Nephron progenitor cell (in vitro differentiated cells): ENCODE measurements around the gene PIPOX.

Experiments used
- DNase-seq: peaks from one replicate; pipeline ENCODE4 v3.0.0; 2021
- H3K27ac Mint-ChIP-seq: 2 replicates; pipeline ENCODE4 v1.8.0; 2021; ENCODE audit warnings: mild to moderate bottlenecking, moderate library complexity, mixed read lengths
- H3K27me3 Mint-ChIP-seq: 2 replicates; pipeline ENCODE4 v1.8.0; 2021; ENCODE audit warnings: mild to moderate bottlenecking, low read depth, mixed read lengths; ENCODE audit not compliant: poor library complexity
- H3K36me3 Mint-ChIP-seq: 2 replicates; pipeline ENCODE4 v1.8.0; 2021; ENCODE audit warnings: low read depth, mixed read lengths
- H3K4me1 Mint-ChIP-seq: 2 replicates; pipeline ENCODE4 v1.8.0; 2021; ENCODE audit warnings: mixed read lengths
- H3K4me3 Mint-ChIP-seq: 2 replicates; pipeline ENCODE4 v1.8.0; 2021; ENCODE audit warnings: mild to moderate bottlenecking, moderate library complexity, mixed read lengths
- H3K9me3 Mint-ChIP-seq: 2 replicates; pipeline ENCODE4 v1.8.0; 2021; ENCODE audit warnings: mild to moderate bottlenecking, moderate library complexity, mixed read lengths
- CTCF ChIP-seq: fragments of 200-600 bp; sonication (generic); IDR thresholded peaks from 2 replicates; pipeline ENCODE4 v1.5.0; 2021; ENCODE audit warnings: antibody characterized with exemption

Gene PIPOX

DNA sequence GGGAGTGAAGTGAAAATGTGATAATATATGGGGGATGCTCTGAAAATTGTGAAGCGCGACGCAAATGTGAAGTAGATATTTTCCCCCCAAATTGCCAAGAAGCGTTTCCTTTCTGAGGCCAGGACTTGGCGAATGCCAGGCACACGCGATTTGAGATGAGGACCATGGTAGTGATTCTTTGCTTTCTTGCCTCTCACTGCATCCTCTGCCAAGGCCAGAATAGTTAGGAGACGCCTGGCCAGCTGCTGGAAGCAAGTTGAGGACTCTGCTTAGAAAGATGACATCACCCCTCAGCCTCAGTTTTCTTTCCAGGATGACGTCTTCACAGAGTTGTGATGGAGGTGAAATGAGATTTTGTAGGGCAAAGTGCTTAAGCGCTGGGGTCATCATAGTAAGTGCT lies 25.9 kb downstream of the PIPOX start:
- no peak overlapping the region for H3K4me3 Mint-ChIP-seq
- peaks cover 32% of the 10 kb centered on the region for H3K4me1 Mint-ChIP-seq
- TF ChIP-seq CTCF = no peak
- DNase-seq = no peak
- H3K9me3 Mint-ChIP-seq = no peaks in the 10 kb centered on the region
- no peak overlapping the region for H3K27ac Mint-ChIP-seq
- no peaks in the 10 kb centered on the region for H3K36me3 Mint-ChIP-seq
- H3K27me3 Mint-ChIP-seq = peaks cover 12% of the 10 kb centered on the region

DNA sequence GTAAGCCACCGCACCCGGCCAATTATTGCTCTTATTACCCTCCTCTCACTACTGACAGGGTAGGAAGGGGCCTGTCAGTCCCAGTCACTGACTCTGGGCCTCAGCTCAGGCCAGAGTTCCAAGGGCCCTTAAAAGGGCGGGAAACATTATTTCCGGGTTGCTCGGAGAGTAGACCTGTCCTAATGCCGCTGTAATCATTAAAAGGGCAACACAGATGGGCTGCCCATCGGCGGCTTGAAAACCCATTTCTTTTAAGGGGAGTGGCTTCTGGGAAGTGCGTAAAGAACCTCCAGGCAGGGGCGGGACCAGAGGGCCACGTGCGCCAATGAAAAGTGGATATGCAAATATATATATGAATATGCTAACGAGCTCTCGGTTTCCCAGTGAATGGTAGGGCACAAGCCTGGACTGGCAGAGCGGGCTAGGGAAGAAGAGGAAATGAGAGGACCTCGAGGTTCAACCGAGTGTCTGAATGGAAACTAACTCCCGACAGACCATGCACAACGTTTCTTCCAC lies 26.6 kb downstream of the PIPOX start:
- Mint-ChIP-seq H3K9me3 (no peaks in the 10 kb centered on the region), H3K4me3 (no peak overlapping the region), H3K36me3 (no peaks in the 10 kb centered on the region), H3K27ac (no peak overlapping the region), H3K27me3 (peaks cover 12% of the 10 kb centered on the region), H3K4me1 (peaks cover 34% of the 10 kb centered on the region)
- TF ChIP-seq CTCF = no peak
- DNase-seq = no peak

GRCh38 chr17:29070308-29070707 lies 27.4 kb downstream of the PIPOX start:
- Mint-ChIP-seq H3K27ac (no peak overlapping the region), H3K36me3 (no peaks in the 10 kb centered on the region)
- no peak for DNase-seq

DNA sequence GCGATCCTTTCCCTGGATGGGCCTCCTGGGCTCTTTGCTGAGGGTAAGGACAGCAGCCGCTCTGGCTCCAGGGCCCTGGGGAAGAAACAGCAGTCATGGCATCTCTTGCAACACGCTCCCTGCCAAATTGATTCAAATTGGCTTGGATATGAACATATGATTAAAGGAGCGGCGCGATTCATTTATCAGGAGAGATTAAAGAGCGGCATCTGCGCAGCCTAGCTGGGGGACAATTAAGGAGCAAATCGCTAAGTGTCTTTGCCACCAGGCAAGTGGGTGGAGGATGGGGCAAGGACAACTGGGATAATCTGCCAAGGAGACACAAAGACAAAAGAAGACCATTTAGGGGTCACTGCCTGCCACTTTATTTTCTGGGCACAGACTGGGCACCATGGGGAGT lies 27.8 kb downstream of the PIPOX start:
- DNase-seq = no peak
- peaks cover 6% of the 10 kb centered on the region for H3K27me3 Mint-ChIP-seq
- H3K36me3 Mint-ChIP-seq = no peaks in the 10 kb centered on the region
- H3K9me3 Mint-ChIP-seq = no peaks in the 10 kb centered on the region
- H3K4me1 Mint-ChIP-seq = peaks cover 34% of the 10 kb centered on the region
- no peak for TF ChIP-seq CTCF
- no peak overlapping the region for H3K27ac Mint-ChIP-seq
- H3K4me3 Mint-ChIP-seq = no peak overlapping the region

More at GRCh38 chr17:29070308-29070707, 27.4 kb downstream of the PIPOX start:
- Mint-ChIP-seq H3K9me3 (no peaks in the 10 kb centered on the region), H3K4me3 (no peak overlapping the region), H3K4me1 (peaks cover 34% of the 10 kb centered on the region), H3K27me3 (peaks cover 10% of the 10 kb centered on the region)
- TF ChIP-seq CTCF = no peak

GRCh38 chr17:29071303-29071702 lies 28.4 kb downstream of the PIPOX start:
- DNase-seq = no peak
- Mint-ChIP-seq H3K9me3 (no peaks in the 10 kb centered on the region), H3K4me3 (no peak overlapping the region), H3K4me1 (peaks cover 33% of the 10 kb centered on the region), H3K36me3 (no peaks in the 10 kb centered on the region), H3K27ac (peak overlapping the region; percentile 30), H3K27me3 (peaks cover 7% of the 10 kb centered on the region)
- TF ChIP-seq CTCF = no peak

GRCh38 chr17:29073045-29073444 lies 30.1 kb downstream of the PIPOX start:
- Mint-ChIP-seq H3K9me3 (no peaks in the 10 kb centered on the region), H3K27me3 (peaks cover 7% of the 10 kb centered on the region), H3K4me1 (peaks cover 27% of the 10 kb centered on the region), H3K27ac (peak overlapping the region; percentile 78), H3K36me3 (peaks cover 7% of the 10 kb centered on the region), H3K4me3 (no peak overlapping the region)
- no peak for DNase-seq
- no peak for TF ChIP-seq CTCF
